ENCODE results near the gene MKI67.

The MKI67 gene

DNA sequence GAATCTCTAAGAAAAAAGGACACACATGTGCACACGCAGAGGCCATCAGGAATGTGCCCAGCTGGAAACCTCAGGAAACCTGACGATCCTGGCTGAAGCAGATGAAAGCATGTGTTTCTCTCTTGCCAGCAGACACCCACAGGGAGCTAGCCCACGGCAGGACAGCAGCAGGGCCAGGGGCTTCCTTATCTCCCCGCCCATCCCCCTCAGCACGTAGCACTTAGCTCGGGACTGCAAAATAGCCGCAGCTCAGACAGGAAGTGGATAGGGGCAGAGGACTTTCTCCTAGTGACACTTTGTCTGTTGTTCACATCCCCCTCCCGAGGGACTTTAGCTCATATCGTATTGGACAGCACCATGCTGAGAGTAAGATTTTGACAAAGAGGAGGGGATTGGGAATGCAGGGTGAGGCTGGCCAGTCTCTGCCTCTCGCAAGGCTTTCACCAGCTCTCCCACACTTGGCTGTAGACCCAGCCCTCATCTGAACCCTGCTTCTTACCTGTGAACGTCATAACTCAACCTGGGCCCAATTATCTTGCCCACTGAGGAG, 63.8 kb downstream of the MKI67 start:
- Histone ChIP-seq H3K4me1 (ENCODE audit: control insufficient read depth, insufficient read depth, low read length) (peaks cover 15% of the 10 kb centered on the region), H3K27me3 (replicated peaks; ENCODE audit: control insufficient read depth, insufficient read depth, low read length) (no peaks in the 10 kb centered on the region), H3K9me3 (ENCODE audit: control insufficient read depth, low read length) (no peaks in the 10 kb centered on the region), H3K36me3 (ENCODE audit: control insufficient read depth, insufficient read depth, low read length, severe bottlenecking) (no peaks in the 10 kb centered on the region), H3K4me3 (ENCODE audit: low read length) (no peak overlapping the region), H3K9ac (ENCODE audit: low read length) (no peak overlapping the region)
- no peak for DNase-seq (ENCODE audit: low read depth)

DNA sequence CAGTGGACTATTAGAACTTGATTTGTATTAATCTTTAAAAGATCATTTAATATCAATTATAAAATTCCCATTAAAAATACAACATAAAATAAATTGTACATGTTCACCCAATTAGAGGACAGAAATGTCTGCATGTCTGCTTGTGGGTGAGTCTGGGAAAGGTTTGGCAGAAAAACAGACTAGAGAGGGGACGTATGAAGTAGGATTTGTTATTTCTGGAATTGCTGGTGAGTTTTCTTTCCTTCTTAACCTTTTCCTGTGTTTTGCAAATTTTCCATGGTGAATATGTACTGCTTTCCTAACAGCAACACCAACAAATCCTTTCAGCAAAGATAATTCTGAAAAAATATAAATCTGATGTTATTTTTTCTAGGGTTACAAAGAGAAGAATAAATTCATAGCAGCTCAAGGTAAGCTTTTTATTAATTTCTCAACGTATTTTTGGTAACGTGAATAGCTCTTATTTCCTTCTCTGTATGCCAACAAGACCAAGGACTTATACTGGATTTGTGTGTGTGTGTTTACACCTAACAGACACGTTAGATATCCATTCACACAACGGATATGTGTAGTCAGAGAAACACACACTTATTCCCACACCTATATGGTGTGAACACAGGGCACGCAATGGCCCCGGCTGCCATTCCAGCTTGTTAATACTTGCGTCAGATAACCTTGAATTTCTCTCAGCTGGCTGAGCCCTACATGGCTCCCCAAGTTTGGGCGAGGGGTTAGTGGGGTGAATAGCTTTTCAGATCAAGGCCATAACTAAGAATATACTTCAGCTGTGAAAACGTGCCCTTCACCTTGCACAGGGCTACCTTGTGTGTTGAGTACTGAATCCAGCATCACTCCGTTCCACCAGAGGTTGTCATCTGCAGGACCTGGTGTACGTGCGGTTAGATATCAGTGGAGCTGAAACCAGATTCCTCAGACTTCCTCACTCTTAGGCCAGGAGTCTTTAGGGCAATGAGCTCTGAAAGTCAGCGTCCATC, 64.6 kb downstream of the MKI67 start:
- H3K4me1 ChIP-seq (ENCODE audit: control insufficient read depth, insufficient read depth, low read length) = peaks cover 15% of the 10 kb centered on the region
- no peaks in the 10 kb centered on the region for H3K27me3 ChIP-seq (replicated peaks; ENCODE audit: control insufficient read depth, insufficient read depth, low read length)
- no peak overlapping the region for H3K4me3 ChIP-seq (ENCODE audit: low read length)
- H3K36me3 ChIP-seq (ENCODE audit: control insufficient read depth, insufficient read depth, low read length, severe bottlenecking) = no peaks in the 10 kb centered on the region
- H3K9me3 ChIP-seq (ENCODE audit: control insufficient read depth, low read length) = no peaks in the 10 kb centered on the region
- H3K9ac ChIP-seq (ENCODE audit: low read length) = no peak overlapping the region
- no peak for DNase-seq (ENCODE audit: low read depth)

DNA sequence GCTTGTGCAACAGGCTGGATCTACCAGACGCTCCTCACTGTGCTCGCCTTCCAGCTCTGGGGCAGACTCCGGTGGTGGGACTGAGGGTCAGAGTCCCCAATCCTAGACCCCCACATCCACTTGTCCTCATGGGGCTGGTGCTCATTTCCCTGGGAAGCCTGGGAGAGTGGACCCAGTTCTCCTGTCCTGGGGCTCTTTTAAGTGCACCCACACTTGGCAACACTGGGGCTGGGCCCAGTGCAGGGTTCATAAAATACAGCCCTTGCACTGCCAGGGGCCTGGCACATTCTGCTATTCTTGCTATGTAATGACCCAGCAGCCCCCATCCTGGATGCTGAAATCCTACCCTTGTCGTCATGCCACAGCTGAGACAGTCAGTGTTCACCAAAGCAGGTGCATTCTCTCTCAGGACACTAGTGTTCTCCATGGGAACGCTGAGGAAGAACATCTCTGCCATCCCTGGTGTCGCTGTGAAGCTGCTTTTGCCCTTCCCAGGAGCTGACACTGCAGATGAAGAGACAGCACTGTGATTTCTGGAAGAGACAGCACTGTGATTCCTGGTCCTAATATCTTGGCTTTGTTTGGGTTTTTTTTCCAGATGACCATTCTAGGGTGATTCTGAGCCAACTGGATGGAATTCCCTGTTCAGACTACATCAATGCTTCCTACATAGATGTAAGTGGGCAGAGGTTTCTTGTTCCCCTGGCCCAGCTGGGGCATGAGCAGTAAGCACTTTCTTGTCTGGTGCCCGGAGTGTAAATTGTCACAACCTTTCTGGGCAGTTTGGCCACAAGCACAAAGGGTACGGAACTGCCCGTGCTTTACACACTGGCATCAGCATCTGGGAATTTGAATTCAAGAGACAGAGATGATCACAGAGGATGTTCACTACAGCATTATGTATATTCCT, 65.6 kb downstream of the MKI67 start:
- Histone ChIP-seq H3K27me3 (replicated peaks; ENCODE audit: control insufficient read depth, insufficient read depth, low read length) (no peaks in the 10 kb centered on the region), H3K9ac (ENCODE audit: low read length) (no peak overlapping the region), H3K4me3 (ENCODE audit: low read length) (no peak overlapping the region), H3K36me3 (ENCODE audit: control insufficient read depth, insufficient read depth, low read length, severe bottlenecking) (no peaks in the 10 kb centered on the region), H3K4me1 (ENCODE audit: control insufficient read depth, insufficient read depth, low read length) (peaks cover 15% of the 10 kb centered on the region), H3K9me3 (ENCODE audit: control insufficient read depth, low read length) (no peaks in the 10 kb centered on the region)
- DNase-seq (ENCODE audit: low read depth) = no peak

GRCh38 chr10:128059982-128060293, 66.3 kb downstream of the MKI67 start:
- no peaks in the 10 kb centered on the region for H3K9me3 ChIP-seq (ENCODE audit: control insufficient read depth, low read length)
- DNase-seq (ENCODE audit: low read depth) = no peak
- H3K36me3 ChIP-seq (ENCODE audit: control insufficient read depth, insufficient read depth, low read length, severe bottlenecking) = no peaks in the 10 kb centered on the region
- H3K4me3 ChIP-seq (ENCODE audit: low read length) = no peak overlapping the region
- no peaks in the 10 kb centered on the region for H3K27me3 ChIP-seq (replicated peaks; ENCODE audit: control insufficient read depth, insufficient read depth, low read length)
- peaks cover 11% of the 10 kb centered on the region for H3K4me1 ChIP-seq (ENCODE audit: control insufficient read depth, insufficient read depth, low read length)
- H3K9ac ChIP-seq (ENCODE audit: low read length) = no peak overlapping the region

DNA sequence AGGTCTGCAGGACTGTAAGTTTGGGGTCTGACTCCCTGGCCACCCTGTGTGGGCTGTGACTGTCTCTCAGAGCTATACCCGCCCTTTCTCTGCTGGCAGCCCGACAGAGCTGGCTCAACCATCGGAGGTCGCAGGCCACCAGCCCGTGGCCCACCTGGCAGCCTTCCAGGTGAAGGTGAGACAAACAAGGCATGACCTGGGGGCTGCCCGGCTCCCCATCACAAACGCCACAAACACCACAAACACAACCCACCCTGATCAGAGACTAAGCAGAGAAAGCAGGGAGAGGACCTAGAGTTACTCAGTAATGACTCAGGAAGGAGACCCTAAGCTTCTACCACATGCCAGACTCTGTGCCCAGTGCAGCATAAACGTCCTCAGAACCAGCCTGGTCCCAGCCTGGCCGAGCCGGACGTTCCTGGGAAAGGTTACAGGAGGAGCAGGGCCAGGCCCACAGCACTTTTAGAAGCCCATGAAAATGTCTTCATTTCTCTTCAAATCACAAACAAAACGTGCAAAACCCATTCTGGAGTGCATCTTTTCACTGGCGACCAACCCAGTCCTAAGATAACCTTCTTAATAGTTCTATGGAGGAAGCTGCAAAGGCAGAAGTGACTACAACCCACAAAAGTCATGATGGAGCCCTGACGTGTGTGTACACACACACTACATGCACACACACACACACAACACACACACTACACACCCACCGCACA, 66.8 kb downstream of the MKI67 start:
- Histone ChIP-seq H3K27me3 (replicated peaks; ENCODE audit: control insufficient read depth, insufficient read depth, low read length) (no peaks in the 10 kb centered on the region), H3K9me3 (ENCODE audit: control insufficient read depth, low read length) (no peaks in the 10 kb centered on the region), H3K4me3 (ENCODE audit: low read length) (no peak overlapping the region), H3K4me1 (ENCODE audit: control insufficient read depth, insufficient read depth, low read length) (peaks cover 8% of the 10 kb centered on the region), H3K36me3 (ENCODE audit: control insufficient read depth, insufficient read depth, low read length, severe bottlenecking) (no peaks in the 10 kb centered on the region), H3K9ac (ENCODE audit: low read length) (no peak overlapping the region)
- no peak for DNase-seq (ENCODE audit: low read depth)

GRCh38 chr10:128058750-128059134, 67.5 kb downstream of the MKI67 start:
- H3K36me3 ChIP-seq (ENCODE audit: control insufficient read depth, insufficient read depth, low read length, severe bottlenecking) = no peaks in the 10 kb centered on the region
- no peak for DNase-seq (ENCODE audit: low read depth)
- no peaks in the 10 kb centered on the region for H3K27me3 ChIP-seq (replicated peaks; ENCODE audit: control insufficient read depth, insufficient read depth, low read length)
- H3K9me3 ChIP-seq (ENCODE audit: control insufficient read depth, low read length) = no peaks in the 10 kb centered on the region
- peaks cover under 1% of the 10 kb centered on the region for H3K4me1 ChIP-seq (ENCODE audit: control insufficient read depth, insufficient read depth, low read length)
- no peak overlapping the region for H3K4me3 ChIP-seq (ENCODE audit: low read length)
- H3K9ac ChIP-seq (ENCODE audit: low read length) = no peak overlapping the region

- no peak for DNase-seq (ENCODE audit: low read depth)
- H3K4me1 ChIP-seq (ENCODE audit: control insufficient read depth, insufficient read depth, low read length) = no peaks in the 10 kb centered on the region
- no peak overlapping the region for H3K9ac ChIP-seq (ENCODE audit: low read length)
- no peaks in the 10 kb centered on the region for H3K9me3 ChIP-seq (ENCODE audit: control insufficient read depth, low read length)
- no peaks in the 10 kb centered on the region for H3K27me3 ChIP-seq (replicated peaks; ENCODE audit: control insufficient read depth, insufficient read depth, low read length)
- H3K36me3 ChIP-seq (ENCODE audit: control insufficient read depth, insufficient read depth, low read length, severe bottlenecking) = no peaks in the 10 kb centered on the region
- no peak overlapping the region for H3K4me3 ChIP-seq (ENCODE audit: low read length)
Observed at GRCh38 chr10:128058106-128058749, 68.0 kb downstream of the MKI67 start.

- DNase-seq (ENCODE audit: low read depth) = no peak
- Histone ChIP-seq H3K36me3 (ENCODE audit: control insufficient read depth, insufficient read depth, low read length, severe bottlenecking) (no peaks in the 10 kb centered on the region), H3K4me1 (ENCODE audit: control insufficient read depth, insufficient read depth, low read length) (no peaks in the 10 kb centered on the region), H3K27me3 (replicated peaks; ENCODE audit: control insufficient read depth, insufficient read depth, low read length) (no peaks in the 10 kb centered on the region), H3K9ac (ENCODE audit: low read length) (no peak overlapping the region), H3K4me3 (ENCODE audit: low read length) (no peak overlapping the region), H3K9me3 (ENCODE audit: control insufficient read depth, low read length) (no peaks in the 10 kb centered on the region)
Observed at GRCh38 chr10:128056303-128057050, 69.7 kb downstream of the MKI67 start.

DNA sequence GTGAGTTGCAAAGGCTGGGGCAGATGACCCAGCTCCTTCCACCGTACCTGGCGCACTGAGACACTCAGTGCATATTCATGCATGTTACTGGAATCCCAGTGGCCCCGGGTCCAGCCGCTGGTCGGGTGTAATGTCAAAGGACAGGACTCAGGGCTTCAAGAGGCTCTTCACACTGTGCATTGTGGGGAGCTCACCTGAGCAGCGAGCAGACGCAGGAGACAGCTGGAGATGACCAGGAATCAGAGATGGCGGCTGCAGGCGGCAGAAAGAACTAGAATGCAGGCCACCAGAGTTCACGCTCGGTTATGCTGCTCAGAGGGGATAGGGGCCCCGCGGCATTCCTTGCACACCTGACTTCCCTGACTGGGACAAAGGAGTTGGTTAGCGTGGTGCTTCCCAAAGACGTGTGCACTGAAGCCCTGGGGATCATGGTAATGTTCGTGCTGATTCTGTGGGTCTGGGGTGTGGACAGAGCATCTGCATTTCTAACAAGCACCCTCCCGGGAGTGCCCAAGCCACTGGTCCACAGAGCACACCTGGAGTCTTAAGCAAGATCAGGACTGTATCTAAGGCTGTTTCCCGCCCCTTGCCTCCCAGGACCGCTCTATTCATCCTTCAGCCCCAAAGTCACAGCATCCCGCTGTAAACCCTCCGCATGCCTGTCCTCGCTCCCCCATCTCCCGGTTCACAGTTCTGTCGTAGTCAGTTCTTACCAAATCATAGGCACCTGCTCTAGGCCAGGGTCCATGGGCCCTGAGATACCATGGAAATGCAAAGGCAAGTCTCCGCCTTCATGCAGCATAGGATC, 71.0 kb downstream of the MKI67 start:
- no peak for DNase-seq (ENCODE audit: low read depth)
- H3K9me3 ChIP-seq (ENCODE audit: control insufficient read depth, low read length) = no peaks in the 10 kb centered on the region
- no peaks in the 10 kb centered on the region for H3K27me3 ChIP-seq (replicated peaks; ENCODE audit: control insufficient read depth, insufficient read depth, low read length)
- no peaks in the 10 kb centered on the region for H3K36me3 ChIP-seq (ENCODE audit: control insufficient read depth, insufficient read depth, low read length, severe bottlenecking)
- H3K4me3 ChIP-seq (ENCODE audit: low read length) = no peak overlapping the region
- H3K9ac ChIP-seq (ENCODE audit: low read length) = no peak overlapping the region
- H3K4me1 ChIP-seq (ENCODE audit: control insufficient read depth, insufficient read depth, low read length) = peaks cover 10% of the 10 kb centered on the region

Data from adipocyte (in vitro differentiated cells).